ENCODE measurements around the gene DCDC2C. TPM values are rescaled to one million over a fixed set of nuclear protein-coding genes. Genes with fewer than 3 reads are reported as not detected.
A peak's percentile ranks its signal among the peaks of the same experiment; 100 is the strongest.

Gene DCDC2C
- total and polyA plus RNA-seq, 2 experiments from 2014 or later: 0.45 TPM; not detected in 1

DNA sequence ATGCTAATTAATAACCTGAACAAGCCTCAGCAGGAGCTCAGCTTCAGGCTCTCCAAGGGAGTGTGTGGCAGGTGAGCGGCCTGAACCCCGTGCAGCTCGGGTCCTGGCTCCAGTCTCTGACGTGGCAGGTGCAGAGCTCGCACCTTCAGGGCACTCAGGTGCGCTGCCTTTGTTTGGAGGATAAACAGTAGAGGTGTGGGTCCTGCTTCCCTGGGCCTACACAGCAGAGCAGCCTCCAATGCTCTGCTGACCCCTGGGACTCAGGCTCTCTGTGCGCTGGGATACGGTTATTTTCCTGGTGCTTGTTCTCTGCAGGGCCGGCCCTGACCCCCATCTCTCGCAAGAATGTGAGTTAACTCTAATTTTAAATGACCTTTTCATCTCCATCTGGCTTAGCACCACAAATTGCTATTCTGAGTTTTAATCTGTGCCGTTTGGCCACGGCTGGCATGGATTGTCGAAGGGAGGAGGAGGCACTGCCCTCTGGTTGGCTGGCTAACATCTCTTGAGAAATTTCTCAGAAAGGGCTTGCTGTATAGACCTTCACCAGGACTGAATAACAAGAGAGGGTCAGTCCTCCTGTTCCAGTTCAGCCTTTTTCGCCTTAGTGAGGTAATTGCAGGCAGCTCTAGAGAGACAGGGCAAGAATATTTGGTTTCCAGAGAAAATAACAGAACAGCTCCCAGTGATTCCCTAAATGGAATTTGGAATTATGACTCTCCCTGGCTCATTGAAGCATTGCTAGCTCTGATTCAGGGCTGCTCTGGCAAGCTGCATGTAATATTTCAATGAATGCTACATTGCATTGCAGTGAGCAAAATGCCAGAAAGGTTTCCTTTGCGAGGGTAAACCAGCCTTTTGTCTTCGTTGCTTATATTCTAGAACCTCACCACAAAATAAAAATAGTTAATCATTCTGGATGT lies 161.8 kb downstream of the DCDC2C start:
- H3K4me3 Mint-ChIP-seq: no peak overlapping the region

More for the DNA sequence above, 161.8 kb downstream of the DCDC2C start:
- H3K79me2 ChIP-seq (replicated peaks; ENCODE audit: insufficient read depth): no peaks in the 10 kb centered on the region
- Mint-ChIP-seq H3K27me3 (ENCODE audit: insufficient read depth, low read depth, poor library complexity) (peaks cover 5% of the 10 kb centered on the region), H3K36me3 (ENCODE audit: low read depth) (peaks cover 3% of the 10 kb centered on the region; the same call in 1 of the 3 replicates), H3K4me1 (no peaks in the 10 kb centered on the region), H3K27ac (no peak overlapping the region), H3K9me3 (peaks cover 69% of the 10 kb centered on the region)
- H3K36me3 ChIP-seq (ENCODE audit: insufficient read depth): no peaks in the 10 kb centered on the region; the same call in 1 of the 2 replicates
- no peak for DNase-seq (ENCODE audit: low spot score)
- TF ChIP-seq, protein P1, sequence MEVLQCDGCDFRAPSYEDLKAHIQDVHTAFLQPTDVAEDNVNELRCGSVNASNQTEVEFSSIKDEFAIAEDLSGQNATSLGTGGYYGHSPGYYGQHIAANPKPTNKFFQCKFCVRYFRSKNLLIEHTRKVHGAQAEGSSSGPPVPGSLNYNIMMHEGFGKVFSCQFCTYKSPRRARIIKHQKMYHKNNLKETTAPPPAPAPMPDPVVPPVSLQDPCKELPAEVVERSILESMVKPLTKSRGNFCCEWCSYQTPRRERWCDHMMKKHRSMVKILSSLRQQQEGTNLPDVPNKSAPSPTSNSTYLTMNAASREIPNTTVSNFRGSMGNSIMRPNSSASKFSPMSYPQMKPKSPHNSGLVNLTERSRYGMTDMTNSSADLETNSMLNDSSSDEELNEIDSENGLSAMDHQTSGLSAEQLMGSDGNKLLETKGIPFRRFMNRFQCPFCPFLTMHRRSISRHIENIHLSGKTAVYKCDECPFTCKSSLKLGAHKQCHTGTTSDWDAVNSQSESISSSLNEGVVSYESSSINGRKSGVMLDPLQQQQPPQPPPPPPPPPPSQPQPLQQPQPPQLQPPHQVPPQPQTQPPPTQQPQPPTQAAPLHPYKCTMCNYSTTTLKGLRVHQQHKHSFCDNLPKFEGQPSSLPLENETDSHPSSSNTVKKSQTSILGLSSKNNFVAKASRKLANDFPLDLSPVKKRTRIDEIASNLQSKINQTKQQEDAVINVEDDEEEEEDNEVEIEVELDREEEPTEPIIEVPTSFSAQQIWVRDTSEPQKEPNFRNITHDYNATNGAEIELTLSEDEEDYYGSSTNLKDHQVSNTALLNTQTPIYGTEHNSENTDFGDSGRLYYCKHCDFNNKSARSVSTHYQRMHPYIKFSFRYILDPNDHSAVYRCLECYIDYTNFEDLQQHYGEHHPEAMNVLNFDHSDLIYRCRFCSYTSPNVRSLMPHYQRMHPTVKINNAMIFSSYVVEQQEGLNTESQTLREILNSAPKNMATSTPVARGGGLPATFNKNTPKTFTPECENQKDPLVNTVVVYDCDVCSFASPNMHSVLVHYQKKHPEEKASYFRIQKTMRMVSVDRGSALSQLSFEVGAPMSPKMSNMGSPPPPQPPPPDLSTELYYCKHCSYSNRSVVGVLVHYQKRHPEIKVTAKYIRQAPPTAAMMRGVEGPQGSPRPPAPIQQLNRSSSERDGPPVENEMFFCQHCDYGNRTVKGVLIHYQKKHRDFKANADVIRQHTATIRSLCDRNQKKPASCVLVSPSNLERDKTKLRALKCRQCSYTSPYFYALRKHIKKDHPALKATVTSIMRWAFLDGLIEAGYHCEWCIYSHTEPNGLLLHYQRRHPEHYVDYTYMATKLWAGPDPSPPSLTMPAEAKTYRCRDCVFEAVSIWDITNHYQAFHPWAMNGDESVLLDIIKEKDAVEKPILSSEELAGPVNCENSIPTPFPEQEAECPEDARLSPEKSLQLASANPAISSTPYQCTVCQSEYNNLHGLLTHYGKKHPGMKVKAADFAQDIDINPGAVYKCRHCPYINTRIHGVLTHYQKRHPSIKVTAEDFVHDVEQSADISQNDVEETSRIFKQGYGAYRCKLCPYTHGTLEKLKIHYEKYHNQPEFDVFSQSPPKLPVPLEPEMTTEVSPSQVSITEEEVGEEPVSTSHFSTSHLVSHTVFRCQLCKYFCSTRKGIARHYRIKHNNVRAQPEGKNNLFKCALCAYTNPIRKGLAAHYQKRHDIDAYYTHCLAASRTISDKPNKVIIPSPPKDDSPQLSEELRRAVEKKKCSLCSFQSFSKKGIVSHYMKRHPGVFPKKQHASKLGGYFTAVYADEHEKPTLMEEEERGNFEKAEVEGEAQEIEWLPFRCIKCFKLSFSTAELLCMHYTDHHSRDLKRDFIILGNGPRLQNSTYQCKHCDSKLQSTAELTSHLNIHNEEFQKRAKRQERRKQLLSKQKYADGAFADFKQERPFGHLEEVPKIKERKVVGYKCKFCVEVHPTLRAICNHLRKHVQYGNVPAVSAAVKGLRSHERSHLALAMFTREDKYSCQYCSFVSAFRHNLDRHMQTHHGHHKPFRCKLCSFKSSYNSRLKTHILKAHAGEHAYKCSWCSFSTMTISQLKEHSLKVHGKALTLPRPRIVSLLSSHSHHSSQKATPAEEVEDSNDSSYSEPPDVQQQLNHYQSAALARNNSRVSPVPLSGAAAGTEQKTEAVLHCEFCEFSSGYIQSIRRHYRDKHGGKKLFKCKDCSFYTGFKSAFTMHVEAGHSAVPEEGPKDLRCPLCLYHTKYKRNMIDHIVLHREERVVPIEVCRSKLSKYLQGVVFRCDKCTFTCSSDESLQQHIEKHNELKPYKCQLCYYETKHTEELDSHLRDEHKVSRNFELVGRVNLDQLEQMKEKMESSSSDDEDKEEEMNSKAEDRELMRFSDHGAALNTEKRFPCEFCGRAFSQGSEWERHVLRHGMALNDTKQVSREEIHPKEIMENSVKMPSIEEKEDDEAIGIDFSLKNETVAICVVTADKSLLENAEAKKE (CRISPR knock-in tag; IDR thresholded peaks at IDR 0.05): no peak
- TF ChIP-seq ZNF114 (CRISPR knock-in tag; IDR thresholded peaks at IDR 0.05) (no peak), JUNB (IDR thresholded peaks at IDR 0.05; ENCODE audit: unreplicated experiment) (no peak), STAT1 (IDR thresholded peaks at IDR 0.05; ENCODE audit: unreplicated experiment) (no peak), EZH2 (IDR thresholded peaks at IDR 0.05; ENCODE audit: low read depth, unreplicated experiment) (no peak), ETS1 (IDR thresholded peaks at IDR 0.05) (no peak), CREB1 (CRISPR knock-in tag; IDR thresholded peaks at IDR 0.05; ENCODE audit: low read depth) (no peak), NANOG (IDR thresholded peaks at IDR 0.05; ENCODE audit: borderline replicate concordance) (no peak), ZNF331 (CRISPR knock-in tag; IDR thresholded peaks at IDR 0.05; ENCODE audit: low read depth) (no peak), POLR2AphosphoS5 (IDR thresholded peaks at IDR 0.05; ENCODE audit: low read depth) (no peak), EZH2phosphoT487 (IDR thresholded peaks at IDR 0.05; ENCODE audit: unreplicated experiment) (no peak)
- TF ChIP-seq, protein P2, sequence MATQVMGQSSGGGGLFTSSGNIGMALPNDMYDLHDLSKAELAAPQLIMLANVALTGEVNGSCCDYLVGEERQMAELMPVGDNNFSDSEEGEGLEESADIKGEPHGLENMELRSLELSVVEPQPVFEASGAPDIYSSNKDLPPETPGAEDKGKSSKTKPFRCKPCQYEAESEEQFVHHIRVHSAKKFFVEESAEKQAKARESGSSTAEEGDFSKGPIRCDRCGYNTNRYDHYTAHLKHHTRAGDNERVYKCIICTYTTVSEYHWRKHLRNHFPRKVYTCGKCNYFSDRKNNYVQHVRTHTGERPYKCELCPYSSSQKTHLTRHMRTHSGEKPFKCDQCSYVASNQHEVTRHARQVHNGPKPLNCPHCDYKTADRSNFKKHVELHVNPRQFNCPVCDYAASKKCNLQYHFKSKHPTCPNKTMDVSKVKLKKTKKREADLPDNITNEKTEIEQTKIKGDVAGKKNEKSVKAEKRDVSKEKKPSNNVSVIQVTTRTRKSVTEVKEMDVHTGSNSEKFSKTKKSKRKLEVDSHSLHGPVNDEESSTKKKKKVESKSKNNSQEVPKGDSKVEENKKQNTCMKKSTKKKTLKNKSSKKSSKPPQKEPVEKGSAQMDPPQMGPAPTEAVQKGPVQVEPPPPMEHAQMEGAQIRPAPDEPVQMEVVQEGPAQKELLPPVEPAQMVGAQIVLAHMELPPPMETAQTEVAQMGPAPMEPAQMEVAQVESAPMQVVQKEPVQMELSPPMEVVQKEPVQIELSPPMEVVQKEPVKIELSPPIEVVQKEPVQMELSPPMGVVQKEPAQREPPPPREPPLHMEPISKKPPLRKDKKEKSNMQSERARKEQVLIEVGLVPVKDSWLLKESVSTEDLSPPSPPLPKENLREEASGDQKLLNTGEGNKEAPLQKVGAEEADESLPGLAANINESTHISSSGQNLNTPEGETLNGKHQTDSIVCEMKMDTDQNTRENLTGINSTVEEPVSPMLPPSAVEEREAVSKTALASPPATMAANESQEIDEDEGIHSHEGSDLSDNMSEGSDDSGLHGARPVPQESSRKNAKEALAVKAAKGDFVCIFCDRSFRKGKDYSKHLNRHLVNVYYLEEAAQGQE (IDR thresholded peaks at IDR 0.05; ENCODE audit: unreplicated experiment): no peak
- TF ChIP-seq, protein P3, sequence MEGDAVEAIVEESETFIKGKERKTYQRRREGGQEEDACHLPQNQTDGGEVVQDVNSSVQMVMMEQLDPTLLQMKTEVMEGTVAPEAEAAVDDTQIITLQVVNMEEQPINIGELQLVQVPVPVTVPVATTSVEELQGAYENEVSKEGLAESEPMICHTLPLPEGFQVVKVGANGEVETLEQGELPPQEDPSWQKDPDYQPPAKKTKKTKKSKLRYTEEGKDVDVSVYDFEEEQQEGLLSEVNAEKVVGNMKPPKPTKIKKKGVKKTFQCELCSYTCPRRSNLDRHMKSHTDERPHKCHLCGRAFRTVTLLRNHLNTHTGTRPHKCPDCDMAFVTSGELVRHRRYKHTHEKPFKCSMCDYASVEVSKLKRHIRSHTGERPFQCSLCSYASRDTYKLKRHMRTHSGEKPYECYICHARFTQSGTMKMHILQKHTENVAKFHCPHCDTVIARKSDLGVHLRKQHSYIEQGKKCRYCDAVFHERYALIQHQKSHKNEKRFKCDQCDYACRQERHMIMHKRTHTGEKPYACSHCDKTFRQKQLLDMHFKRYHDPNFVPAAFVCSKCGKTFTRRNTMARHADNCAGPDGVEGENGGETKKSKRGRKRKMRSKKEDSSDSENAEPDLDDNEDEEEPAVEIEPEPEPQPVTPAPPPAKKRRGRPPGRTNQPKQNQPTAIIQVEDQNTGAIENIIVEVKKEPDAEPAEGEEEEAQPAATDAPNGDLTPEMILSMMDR (conservative IDR thresholded peaks at IDR 0.05; ENCODE audit: low read depth in 2 of 2): no peak
- ATAC-seq: 0 out of 3 replicates have a peak, but pooled peaks have one; percentile 39
- H4K20me1 ChIP-seq (replicated peaks; ENCODE audit: insufficient read depth): no peaks in the 10 kb centered on the region
- H3K27me3 ChIP-seq (ENCODE audit: insufficient read depth): no peaks in the 10 kb centered on the region
- no peaks in the 10 kb centered on the region for H3K9me2 ChIP-seq (ENCODE audit: insufficient read depth)
- H3F3A ChIP-seq (replicated peaks; ENCODE audit: low read depth): no peaks in the 10 kb centered on the region
- H2AFZ ChIP-seq: no peak overlapping the region
- no peak overlapping the region for H3K4me3 ChIP-seq
- H3K4me2 ChIP-seq: no peak overlapping the region
- no peaks in the 10 kb centered on the region for H3K4me1 ChIP-seq (ENCODE audit: insufficient read depth)
- H3K27ac ChIP-seq (ENCODE audit: low read depth): no peak overlapping the region

All from GM23338 (cell line).